CD4-positive, alpha-beta T cell (primary cell): ENCODE results near the gene SLC1A7. TPM values are rescaled to one million over a fixed set of nuclear protein-coding genes. Genes with fewer than 3 reads are reported as not detected.

Experiments
- ATAC-seq: fragments of 200-7000 bp; cut with Tn5 transposase; one replicate; pipeline ENCODE4 v1.10.0; 2022; ENCODE audit warnings: mild to moderate bottlenecking; ENCODE audit not compliant: poor library complexity
- CTCF ChIA-PET: fragments of 350-600 bp; sonication (Branson Sonifier 250); formaldehyde crosslinking; loops from one replicate; lab custom pipeline; 2021; ENCODE audit warnings: antibody characterized with exemption, inconsistent platforms; lab: Charles Lee
- POLR2A ChIA-PET: fragments of 350-600 bp; sonication (Branson Sonifier 250); formaldehyde crosslinking; loops from one replicate; lab custom pipeline; 2021; ENCODE audit warnings: antibody characterized with exemption, inconsistent platforms; lab: Charles Lee
- DNase-seq, 14 experiments: peaks; one replicate each; pipeline ENCODE4 v3.0.0-alpha.2; 2013 to 2020; ENCODE audit warnings: mixed read lengths in 2 of 14
- H3K27ac ChIP-seq, 2 donors: one replicate each; pipeline versions ENCODE4 v1.5.1 to v1.7.0; 2013; ENCODE audit warnings: low read length in 2 of 2, low read depth in 1 of 2, mild to moderate bottlenecking in 1 of 2
- H3K27me3 ChIP-seq, 2 experiments: 1 replicate in 1 of 2; 2 replicates in 1 of 2; pipeline versions ENCODE4 v1.6.1 to v1.7.0; 2013; ENCODE audit warnings: low read length in 2 of 2, control low read depth in 1 of 2, mild to moderate bottlenecking in 1 of 2, moderate library complexity in 1 of 2; ENCODE audit not compliant: insufficient read depth in 2 of 2, control insufficient read depth in 1 of 2
- H3K36me3 ChIP-seq: one replicate; pipeline ENCODE4 v1.6.1; 2013; ENCODE audit warnings: low read length, control low read depth; ENCODE audit not compliant: insufficient read depth
- H3K4me1 ChIP-seq: one replicate; pipeline ENCODE4 v1.6.1; 2013; ENCODE audit warnings: low read length, control low read depth; ENCODE audit not compliant: insufficient read depth
- H3K4me3 ChIP-seq: one replicate; pipeline ENCODE4 v1.5.1; 2013; ENCODE audit warnings: mild to moderate bottlenecking, low read length, moderate library complexity
- H3K9me3 ChIP-seq, 2 experiments: 1 replicate in 1 of 2; 2 replicates in 1 of 2; pipeline versions ENCODE4 v1.6.1 to v1.7.0; 2013; ENCODE audit warnings: low read length in 2 of 2, mild to moderate bottlenecking in 2 of 2, control low read depth in 1 of 2, moderate library complexity in 1 of 2; ENCODE audit not compliant: control insufficient read depth in 1 of 2, insufficient read depth in 1 of 2
- H3K27ac Mint-ChIP-seq: one replicate; pipeline ENCODE4 v1.8.0; 2020; ENCODE audit warnings: mixed read lengths
- H3K27me3 Mint-ChIP-seq: one replicate; pipeline ENCODE4 v1.8.0; 2021; ENCODE audit warnings: mixed read lengths
- H3K36me3 Mint-ChIP-seq: one replicate; pipeline ENCODE4 v1.8.0; 2021; ENCODE audit warnings: low read depth, mixed read lengths
- H3K4me1 Mint-ChIP-seq: one replicate; pipeline ENCODE4 v1.8.0; 2021; ENCODE audit warnings: low read depth, mixed read lengths
- H3K4me3 Mint-ChIP-seq: one replicate; pipeline ENCODE4 v1.8.0; 2020; ENCODE audit warnings: mild to moderate bottlenecking, mixed read lengths
- H3K9me3 Mint-ChIP-seq: one replicate; pipeline ENCODE4 v1.8.0; 2020; ENCODE audit warnings: mixed read lengths
- intact Hi-C, 2 experiments: fragments of 100-400 bp; cut with DNase I in 1 of 2; cut with micrococcal nuclease in 1 of 2; formaldehyde crosslinking; loops; one replicate each; pipeline versions ENCODE4 v1.15.1 to v1.9.0; 2023 to 2025; cut with DNase I, micrococcal nuclease
- total RNA-seq, 174 experiments: library from RNA in 2 of 174; stranded (reverse) in 2 of 174; gene quantifications; one replicate each; pipeline ENCODE4 v1.2.3 and lab custom pipeline; 2021 to 2026
- TF ChIP-seq, protein P1 (sequence below): fragments of 200-600 bp; IDR thresholded peaks from one replicate; pipeline ENCODE4 v1.8.0; 2022; ENCODE audit warnings: antibody characterized with exemption, mild to moderate bottlenecking

SLC1A7 gene
- total RNA-seq, 2 experiments from 2014 or later, result not detected

DNA sequence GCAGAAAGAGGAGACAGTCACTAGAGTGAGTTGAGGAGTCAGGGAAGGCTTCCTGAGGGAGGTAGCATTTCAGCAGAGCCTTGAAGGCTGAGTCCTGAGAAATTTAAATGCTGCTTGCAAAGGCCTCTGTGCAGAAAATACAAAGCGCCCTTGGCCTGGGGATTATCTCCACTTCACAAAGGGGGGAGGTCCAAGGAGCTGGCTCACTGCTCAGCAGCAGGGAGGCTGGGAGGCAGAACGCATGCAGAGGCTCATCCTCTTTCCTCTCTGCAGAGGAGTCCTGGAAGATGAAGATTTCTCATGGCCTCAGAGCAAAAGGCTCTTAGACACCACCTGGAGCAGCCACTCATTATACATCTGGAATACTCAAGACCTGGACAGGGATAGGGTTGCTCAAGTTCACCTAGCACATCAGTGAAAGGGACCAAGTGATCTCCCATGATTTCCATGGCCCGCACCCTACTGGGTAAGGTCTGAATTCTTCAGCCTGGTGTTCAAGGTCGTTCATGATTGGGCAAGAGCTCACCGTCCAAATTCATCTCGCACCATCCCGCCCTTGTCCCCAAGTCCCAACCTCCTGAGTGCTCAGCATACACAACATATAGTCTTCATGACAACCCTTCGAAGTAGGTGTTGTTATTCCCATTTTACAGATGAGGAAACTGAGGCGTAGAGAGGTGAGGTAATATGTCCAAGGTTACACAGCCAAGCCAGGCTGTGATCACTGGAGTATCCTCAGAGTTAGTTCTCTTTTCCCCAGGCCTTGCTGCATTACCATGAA, 9.0 kb downstream of the SLC1A7 start:
- intact Hi-C loops, result no loop called here
- Histone ChIP-seq H3K4me1 (peaks cover 4% of the 10 kb centered on the region), H3K36me3 (no peaks in the 10 kb centered on the region), H3K27ac (no peak overlapping the region), H3K4me3 (no peak overlapping the region), H3K9me3 (no peaks in the 10 kb centered on the region), H3K27me3 (no peaks in the 10 kb centered on the region)
- TF ChIP-seq, protein P1, sequence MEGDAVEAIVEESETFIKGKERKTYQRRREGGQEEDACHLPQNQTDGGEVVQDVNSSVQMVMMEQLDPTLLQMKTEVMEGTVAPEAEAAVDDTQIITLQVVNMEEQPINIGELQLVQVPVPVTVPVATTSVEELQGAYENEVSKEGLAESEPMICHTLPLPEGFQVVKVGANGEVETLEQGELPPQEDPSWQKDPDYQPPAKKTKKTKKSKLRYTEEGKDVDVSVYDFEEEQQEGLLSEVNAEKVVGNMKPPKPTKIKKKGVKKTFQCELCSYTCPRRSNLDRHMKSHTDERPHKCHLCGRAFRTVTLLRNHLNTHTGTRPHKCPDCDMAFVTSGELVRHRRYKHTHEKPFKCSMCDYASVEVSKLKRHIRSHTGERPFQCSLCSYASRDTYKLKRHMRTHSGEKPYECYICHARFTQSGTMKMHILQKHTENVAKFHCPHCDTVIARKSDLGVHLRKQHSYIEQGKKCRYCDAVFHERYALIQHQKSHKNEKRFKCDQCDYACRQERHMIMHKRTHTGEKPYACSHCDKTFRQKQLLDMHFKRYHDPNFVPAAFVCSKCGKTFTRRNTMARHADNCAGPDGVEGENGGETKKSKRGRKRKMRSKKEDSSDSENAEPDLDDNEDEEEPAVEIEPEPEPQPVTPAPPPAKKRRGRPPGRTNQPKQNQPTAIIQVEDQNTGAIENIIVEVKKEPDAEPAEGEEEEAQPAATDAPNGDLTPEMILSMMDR, result no peak
- Mint-ChIP-seq H3K4me1 (no peaks in the 10 kb centered on the region), H3K36me3 (no peaks in the 10 kb centered on the region), H3K27me3 (no peaks in the 10 kb centered on the region), H3K4me3 (no peak overlapping the region), H3K9me3 (peaks cover 7% of the 10 kb centered on the region), H3K27ac (no peak overlapping the region)
- no peak for DNase-seq
- no peak for ATAC-seq
- ChIA-PET POLR2A (interaction anchor here (0.6 kb wide), 1 partner anchor 929 kb away, joined by 3 read pairs; no protein-coding TSS in a partner anchor), CTCF (no interaction called here)

- TF ChIP-seq, protein P1, result no peak
- Mint-ChIP-seq H3K27me3 (no peaks in the 10 kb centered on the region), H3K9me3 (no peaks in the 10 kb centered on the region), H3K36me3 (no peaks in the 10 kb centered on the region), H3K4me3 (no peak overlapping the region), H3K27ac (no peak overlapping the region), H3K4me1 (no peaks in the 10 kb centered on the region)
- Histone ChIP-seq H3K27ac (no peak overlapping the region), H3K27me3 (no peaks in the 10 kb centered on the region), H3K4me1 (peaks cover 4% of the 10 kb centered on the region), H3K36me3 (no peaks in the 10 kb centered on the region), H3K9me3 (no peaks in the 10 kb centered on the region), H3K4me3 (no peak overlapping the region)
- ChIA-PET CTCF (no interaction called here), POLR2A (no interaction called here)
- DNase-seq (no peak), ATAC-seq (no peak)
- intact Hi-C loops, result no loop called here
Observed at GRCh38 chr1:53132176-53132575, 10.3 kb downstream of the SLC1A7 start.

DNA sequence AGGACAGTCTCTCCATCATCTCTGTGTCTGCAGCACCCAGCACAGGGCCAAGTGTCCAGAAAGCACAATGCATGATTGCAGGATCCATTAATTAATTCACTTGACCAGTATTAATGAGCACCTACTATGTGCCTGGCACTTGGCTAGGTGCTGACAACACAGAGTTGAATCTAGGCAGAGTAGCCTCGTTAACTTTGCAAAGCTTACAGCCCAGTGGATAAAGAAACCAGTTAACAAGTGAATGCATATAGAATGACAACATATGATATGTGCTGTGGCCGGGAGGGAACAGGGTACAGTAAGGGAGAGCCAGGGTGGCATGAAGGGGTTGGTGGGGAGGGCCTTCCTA, 10.9 kb downstream of the SLC1A7 start:
- intact Hi-C loops, result no loop called here
- Mint-ChIP-seq H3K4me1 (no peaks in the 10 kb centered on the region), H3K27ac (no peak overlapping the region), H3K9me3 (no peaks in the 10 kb centered on the region), H3K36me3 (no peaks in the 10 kb centered on the region), H3K4me3 (no peak overlapping the region), H3K27me3 (no peaks in the 10 kb centered on the region)
- peaks cover 4% of the 10 kb centered on the region for H3K4me1 ChIP-seq
- ChIA-PET CTCF (no interaction called here), POLR2A (no interaction called here)
- no peak for ATAC-seq
- H3K36me3 ChIP-seq, result no peaks in the 10 kb centered on the region
- H3K4me3 ChIP-seq, result no peak overlapping the region
- TF ChIP-seq, protein P1, result no peak
- no peaks in the 10 kb centered on the region for H3K9me3 ChIP-seq
- no peak for DNase-seq
- no peaks in the 10 kb centered on the region for H3K27me3 ChIP-seq
- no peak overlapping the region for H3K27ac ChIP-seq
